CD4-positive, alpha-beta T cell treated with Interleukin-10 for 1 hour (primary cell): ENCODE measurements around the gene CTNNA2.

Experiments used
- DNase-seq: peaks from one replicate; pipeline ENCODE4 v3.0.0-alpha.2; 2020

Gene CTNNA2

GRCh38 chr2:79860228-79861058, 347.6 kb downstream of the CTNNA2 start:
- DNase-seq = no peak

DNA sequence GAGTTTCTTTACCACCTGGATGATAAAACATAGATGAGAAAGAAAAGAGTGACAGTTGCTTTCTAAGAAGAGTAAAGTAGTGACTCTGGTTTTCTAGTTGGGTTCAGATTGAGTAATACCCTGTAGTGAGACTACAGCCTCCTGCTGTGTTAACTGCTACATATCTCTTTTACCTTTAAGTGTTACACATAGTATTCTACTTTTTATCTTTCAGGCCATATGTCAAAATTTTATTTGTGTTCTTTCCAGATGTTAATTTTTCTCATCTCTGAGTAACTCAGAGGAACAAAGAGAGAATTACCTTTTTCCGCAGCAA, 348.2 kb downstream of the CTNNA2 start:
- DNase-seq = no peak

GRCh38 chr2:79862756-79863155, 349.9 kb downstream of the CTNNA2 start:
- DNase-seq = no peak

DNA sequence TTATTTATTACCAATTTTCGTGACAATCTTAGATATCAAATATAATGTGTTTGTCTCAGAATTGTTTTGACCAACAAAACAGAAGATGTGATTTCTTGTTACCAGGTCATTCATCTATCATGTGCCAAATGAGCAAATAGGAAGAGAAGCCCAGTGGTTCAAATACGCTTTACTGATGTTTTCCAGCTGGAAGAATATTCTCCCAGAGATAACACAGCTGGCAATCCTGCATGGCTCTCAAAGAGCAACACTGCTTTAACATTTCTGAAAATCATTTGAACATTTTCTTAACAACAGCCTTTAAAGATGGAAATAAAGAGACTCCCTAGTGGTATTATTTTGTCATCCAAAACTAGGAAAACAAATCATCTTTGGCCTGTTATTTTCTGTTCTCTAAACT, 359.8 kb downstream of the CTNNA2 start:
- DNase-seq = no peak

DNA sequence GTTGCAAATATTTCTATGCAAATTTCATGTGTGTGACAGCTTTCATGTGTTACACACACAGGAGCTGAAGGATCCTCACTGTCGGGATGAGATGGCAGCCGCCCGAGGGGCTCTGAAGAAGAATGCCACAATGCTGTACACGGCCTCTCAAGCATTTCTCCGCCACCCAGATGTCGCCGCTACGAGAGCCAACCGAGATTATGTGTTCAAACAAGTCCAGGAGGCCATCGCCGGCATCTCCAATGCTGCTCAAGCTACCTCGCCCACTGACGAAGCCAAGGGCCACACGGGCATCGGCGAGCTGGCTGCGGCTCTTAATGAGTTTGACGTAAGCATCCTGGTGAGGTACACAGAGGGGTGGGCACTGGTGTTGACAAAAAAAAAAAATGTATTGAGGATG, 361.2 kb downstream of the CTNNA2 start:
- DNase-seq = no peak

- DNase-seq = no peak
Measured at GRCh38 chr2:79876430-79876829, 363.6 kb downstream of the CTNNA2 start.

GRCh38 chr2:79882548-79882947, 369.7 kb downstream of the CTNNA2 start:
- no peak for DNase-seq

- DNase-seq = peak; percentile 18
Measured at GRCh38 chr2:79887747-79888374, 375.0 kb downstream of the CTNNA2 start.

DNA sequence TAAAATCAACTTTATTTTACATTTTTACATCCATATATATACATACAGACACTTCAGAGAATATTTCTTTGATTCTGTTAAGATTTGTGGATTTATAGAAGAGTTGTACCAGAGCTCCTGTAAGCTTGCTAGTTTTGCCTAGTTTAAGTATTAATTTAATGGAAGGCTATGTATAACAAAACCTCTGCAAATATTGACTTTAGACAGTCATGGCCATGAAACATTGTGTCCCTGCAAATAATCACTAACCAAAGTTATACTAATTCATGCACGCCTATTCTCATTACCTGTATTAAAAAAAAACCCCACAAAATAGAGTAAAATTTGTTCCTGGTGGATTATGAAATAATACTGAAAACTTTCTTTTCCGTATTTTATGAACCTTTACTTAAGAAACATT, 379.3 kb downstream of the CTNNA2 start:
- no peak for DNase-seq

DNA sequence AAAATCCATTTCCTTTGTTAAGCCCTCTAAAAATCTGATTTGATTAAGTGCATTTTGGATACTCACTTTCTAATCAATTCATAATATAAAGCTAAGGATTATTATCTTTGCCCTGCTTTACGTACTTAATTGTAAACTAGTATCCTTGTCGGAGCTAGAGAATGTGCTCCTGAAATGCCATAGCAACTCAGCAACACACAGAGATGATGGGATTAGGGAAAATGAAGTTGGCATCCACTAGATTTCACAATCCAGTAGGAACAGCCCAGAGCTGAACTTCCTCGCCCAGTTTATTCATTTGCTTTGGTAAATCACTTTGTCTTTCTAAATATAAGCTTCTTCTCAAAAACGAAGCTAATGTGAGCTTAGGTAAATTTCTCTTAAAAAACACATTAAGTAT, 386.3 kb downstream of the CTNNA2 start:
- no peak for DNase-seq

DNA sequence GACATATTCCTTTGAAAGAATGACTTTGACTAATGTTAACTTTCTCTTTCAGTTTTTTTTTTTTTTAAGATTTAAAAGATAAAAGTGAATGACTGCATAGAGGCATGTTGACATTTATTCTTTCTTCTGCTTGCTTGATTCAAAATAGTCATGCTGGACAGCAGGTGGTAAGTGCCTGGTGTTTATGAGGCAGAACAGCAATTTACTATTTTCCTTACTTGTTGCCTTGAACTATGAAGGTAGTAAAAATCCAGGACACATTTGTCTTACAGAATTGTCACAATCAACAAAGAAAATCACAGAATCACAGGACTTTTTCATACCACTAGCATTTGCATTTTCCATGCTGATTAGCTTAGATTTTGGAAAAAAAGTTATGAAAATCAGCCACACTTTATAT, 388.3 kb downstream of the CTNNA2 start:
- DNase-seq = no peak

DNA sequence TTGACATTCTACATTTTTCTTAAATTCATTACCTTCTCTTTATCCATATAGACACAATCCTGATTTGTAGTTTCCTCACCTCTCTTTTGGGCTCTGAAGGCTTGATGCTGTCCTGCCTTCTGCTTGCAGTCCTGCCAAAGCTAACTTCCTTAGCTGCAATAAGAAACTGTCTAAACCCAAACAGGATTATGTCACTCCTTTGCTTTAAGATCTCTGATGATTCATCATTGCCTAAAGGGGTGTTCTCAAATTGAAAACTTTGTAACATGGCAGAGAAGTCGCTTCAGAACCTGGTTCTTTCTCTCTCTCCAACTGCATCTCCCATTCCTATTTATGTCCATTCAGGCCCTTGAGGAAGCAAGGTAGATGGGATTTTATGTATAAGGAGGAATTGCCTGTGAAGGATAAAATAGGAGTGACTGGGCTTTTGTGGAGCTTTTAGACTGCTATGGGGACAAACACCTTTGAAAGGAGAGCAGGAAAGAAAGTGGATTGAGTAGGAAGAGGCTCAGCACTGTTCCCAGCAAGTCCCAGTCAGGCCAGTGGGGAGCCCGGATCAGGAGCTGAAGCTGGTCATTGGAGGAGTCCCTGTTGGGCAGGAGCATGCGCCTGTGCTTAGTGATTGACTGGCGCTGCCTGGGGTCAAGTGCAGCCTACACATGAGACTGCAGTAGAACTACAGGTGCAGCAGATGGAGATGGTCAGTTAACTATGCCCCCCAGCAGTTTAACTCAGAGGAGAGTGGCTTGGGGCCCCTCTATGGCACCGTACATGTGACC, 390.6 kb downstream of the CTNNA2 start:
- no peak for DNase-seq

DNA sequence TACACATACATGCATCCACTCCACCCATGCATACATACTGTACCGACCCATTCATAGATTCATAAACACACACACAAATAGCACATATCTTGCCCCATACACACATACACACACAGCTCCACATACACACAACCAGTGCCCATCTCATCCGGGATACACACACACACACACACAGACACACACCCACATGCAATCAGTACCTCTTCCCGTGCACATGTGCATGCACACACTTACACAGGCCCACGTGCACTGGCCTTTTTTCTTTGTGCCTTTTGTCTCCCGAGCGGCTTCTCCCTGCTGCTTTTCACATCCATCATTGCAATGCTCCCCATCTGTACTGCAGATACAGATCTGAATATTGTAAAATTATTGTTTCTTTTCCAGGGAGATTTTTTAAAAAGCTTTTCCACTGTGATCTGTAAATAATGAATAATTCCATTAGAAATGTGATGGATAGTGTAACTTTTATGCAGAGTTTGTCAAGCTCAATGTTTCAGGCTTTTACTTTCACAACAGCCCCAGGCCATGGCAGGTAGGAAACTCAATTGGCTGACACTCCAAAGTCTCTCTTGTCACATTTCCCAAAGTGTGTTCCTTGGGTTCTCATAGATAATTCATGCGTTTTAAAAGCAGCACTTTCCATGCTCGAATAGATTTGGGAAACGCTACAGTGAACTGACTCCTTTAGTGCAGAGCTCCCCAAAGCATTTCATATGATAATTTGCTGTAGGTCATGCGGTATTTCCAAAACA, 393.5 kb downstream of the CTNNA2 start:
- DNase-seq = no peak

GRCh38 chr2:79909521-79909920, 396.7 kb downstream of the CTNNA2 start:
- no peak for DNase-seq

DNA sequence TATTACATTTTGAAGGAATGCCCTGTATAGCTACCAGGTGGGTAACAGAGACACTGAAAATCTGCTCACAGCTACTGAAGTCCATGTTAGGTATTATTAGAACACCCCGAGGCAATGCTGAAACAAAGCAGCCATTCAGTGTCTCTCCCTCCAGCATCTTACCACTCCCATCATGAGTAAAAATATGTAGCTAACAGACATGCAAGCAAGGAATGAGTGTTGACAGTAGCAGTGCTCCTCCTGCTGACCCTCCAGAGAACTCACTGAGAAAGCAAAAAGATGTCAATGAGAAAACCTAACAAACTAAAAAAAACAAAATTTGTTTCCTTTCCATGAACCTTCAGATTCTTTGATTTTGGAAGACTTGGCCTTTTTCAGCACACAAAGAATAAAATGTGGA, 397.8 kb downstream of the CTNNA2 start:
- DNase-seq = no peak

- no peak for DNase-seq
Measured at GRCh38 chr2:79915455-79915854, 402.6 kb downstream of the CTNNA2 start.

GRCh38 chr2:79916285-79916684, 403.4 kb downstream of the CTNNA2 start:
- DNase-seq = no peak

- DNase-seq = no peak
Measured at GRCh38 chr2:79920512-79921076, 407.7 kb downstream of the CTNNA2 start.

- DNase-seq = no peak
Measured at GRCh38 chr2:79929624-79930023, 416.8 kb downstream of the CTNNA2 start.

GRCh38 chr2:79935046-79935732, 422.3 kb downstream of the CTNNA2 start:
- DNase-seq = no peak

DNA sequence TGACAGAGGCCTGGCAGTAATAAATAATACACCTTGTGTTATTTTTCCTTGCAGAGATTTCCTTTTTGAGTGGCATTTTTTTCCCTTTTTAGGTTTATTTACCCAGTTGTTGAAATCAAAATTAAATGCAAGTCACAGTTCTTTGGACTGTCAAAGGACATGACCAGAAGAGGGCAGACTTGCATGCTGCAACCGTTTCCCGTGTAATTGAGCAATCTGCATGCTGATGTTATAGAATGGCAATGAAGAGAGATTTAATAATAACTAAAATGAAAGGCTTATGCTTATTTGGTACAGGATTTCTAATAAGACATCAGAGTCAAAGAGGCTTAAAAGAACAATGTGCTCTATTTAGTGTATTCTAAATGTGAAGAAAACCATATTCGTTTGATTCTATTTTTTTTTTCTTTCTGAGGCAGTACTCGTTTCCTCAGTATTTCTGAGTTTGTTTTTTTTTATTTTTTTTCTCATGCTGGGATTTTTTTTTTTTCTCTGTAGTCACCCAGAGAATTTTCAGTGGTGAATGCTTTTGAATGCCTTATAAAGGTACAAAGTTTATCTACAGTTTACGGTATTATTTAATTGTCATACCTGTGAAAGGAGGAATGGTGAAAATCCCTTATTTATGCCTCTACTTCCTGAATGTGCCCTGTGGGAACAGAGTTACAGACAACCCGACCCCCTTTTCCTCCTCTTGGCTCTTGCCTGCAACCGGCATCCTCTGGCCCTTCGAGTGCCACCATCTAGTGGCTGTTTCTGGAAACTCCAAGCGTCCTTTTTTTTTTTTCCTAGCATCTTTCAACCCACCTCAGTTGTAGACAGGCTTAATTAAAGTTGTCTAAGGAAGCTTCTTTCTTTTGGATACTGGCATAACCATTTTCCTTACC, 423.2 kb downstream of the CTNNA2 start:
- no peak for DNase-seq
